T-helper 9 cell (primary cell): ENCODE data around the gene ARHGAP26.

Experiments used
- DNase-seq: peaks from one replicate; pipeline ENCODE4 v3.0.0-alpha.2; 2020

Gene ARHGAP26

DNA sequence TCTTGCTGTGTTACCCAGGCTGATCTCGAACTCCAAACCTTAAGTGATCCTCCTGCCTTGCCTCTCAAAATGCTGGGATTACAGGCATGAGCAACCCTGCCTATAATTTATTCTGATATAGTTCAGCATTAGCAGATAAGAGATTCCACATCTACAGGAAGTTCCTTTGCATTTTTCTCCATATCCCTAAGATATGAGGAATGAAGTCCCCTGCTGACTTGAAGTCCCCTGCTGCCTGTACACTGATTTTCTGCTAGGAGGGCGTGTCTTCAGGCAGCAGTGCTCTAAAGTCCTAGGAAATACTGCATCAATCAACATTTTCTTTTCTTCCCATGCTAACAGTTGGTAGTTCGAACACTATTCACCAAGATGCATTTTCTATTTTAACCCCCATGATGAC lies 105.8 kb downstream of the ARHGAP26 start:
- DNase-seq = no peak

DNA sequence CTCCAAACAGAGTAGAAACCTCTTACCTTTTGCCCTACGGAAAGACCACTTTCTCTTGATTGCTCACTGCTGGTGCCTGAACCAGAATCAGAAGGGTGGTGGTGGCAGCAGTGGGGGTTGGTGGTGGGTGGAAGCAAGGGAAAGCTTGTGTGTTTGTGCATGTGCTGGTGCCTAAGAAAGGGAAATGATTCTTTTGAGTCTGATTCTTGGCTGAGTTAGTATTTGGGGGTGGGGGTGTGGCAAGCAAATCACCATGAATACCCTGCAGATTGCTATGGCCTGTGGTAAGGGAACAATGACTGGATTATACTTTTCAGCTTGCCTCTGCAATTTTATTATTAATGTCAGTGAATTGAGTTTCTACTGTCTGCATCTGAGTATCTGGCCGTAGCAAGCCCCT lies 106.6 kb downstream of the ARHGAP26 start:
- DNase-seq = no peak

DNA sequence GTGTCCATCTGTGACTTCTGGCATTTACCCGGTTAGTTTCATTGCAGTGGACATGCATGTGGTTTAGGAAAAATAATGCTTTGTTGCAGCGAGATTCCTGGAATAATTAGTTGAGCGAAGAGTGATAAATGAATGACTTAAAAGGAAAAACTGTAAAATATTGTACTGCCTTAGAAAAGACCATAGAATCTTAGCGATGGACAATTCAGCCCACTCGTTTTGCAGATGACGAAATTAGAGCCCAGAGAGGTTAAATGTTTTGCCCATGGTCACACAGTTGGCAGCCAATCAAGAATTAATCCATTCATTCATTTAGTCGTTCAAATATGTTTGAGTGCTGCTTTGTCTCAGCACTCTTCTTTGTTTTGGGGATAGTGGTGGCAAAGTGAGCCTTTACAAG lies 107.9 kb downstream of the ARHGAP26 start:
- DNase-seq = no peak

DNA sequence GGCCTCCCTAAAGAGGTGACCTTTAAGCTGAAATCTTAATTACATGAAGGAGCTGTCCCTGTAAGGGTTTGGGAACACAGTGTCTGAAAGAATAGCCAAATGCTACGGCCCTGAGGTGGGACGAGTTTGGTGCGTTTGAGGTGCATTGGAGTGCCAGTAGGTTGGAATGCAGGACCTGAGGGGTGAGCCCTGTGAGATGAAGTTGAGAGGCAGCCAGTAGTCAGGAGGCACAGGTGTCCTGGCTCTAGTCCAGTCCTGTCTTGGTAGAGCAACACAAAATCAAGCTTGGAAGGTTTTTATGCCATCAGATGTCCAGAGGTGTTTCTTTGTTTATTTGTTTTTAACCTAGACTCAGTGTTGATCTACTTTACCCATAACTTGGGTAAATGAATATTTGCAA lies 108.5 kb downstream of the ARHGAP26 start:
- no peak for DNase-seq

DNA sequence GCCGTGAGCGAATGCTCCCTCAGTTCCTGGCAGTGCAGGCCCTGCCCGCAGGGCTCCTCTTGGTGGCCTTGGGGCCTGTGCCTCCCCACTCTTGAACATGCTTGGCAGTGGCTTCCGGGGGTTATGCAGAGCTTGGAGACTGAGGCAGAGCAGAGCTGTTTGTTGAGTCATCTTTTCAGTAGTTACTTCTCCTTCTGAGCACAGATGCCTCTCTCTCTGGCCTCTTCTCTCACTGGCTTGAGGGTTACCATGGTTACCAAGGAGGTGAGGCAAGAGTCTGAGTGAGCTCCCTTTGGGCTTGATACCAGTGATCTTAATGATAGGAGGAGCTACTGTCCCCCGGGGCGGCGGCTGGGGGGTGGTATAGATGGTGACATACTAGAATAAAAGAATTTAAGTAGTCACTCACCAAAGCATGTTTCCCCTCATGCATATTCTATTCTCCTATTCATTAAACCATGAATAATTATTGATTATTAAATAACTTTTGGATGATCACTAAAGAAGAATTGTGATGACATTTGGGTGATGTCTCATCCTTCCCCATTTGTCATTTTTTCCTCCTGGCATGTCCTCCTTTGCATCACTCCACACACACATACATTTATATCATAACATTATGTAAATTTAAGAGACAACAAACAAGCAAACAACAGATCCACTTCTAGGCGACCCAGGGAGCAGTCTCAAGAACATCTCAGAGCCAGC lies 111.1 kb downstream of the ARHGAP26 start:
- no peak for DNase-seq

DNA sequence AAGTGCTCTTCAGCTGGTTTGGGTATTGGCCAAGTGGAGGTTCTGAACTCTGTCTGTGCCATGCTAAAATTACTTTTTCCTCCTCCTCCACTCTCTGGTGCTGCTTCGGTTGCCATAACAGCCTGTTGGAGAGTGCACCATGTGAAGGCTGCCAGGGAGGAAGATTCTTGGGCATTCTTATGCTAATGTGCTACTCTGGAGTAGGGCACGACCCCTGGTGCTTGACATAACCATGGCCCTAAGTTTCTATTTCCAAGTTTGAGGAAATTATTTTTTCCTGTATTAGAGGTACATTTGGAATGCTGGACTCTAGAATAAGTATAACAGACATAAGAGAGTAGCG lies 111.6 kb downstream of the ARHGAP26 start:
- DNase-seq = no peak

DNA sequence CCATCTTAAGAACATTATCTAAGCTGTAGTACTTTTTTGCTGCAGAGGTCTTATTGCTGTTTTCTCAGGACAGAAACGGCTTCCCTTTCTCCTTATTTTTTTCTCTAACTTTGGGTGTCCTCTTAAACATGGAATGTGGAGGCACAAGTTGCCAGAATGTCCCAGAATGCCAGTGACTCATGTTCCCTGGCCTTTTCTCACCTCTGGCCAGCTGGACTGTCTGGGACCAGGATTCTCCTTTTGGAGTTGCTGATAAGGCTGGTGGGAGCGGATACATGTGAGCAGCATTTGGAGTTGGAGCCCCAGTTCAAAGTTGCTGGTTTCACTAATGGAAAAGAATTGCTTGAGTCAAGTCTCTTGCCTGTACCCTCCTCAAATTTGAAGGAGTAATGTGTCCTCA lies 112.8 kb downstream of the ARHGAP26 start:
- no peak for DNase-seq

DNA sequence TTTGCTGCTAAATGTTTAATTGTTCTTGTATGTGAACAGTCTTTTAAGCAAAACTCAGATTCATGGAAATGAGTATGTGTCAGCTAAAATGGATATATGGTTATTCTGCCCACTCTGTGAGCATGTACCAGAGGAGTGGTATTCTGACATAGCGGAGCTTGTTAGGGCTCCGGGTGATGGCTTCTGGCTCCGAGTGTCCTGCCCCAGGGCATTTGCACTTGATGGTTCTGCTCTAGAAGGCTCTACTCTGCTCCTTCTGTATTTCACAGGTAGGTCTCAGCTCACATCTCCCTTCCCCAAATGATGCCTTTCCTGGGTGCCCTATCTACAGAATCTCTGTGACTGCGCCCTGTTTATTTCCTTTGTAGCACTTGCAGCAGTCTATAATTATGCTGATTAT lies 113.3 kb downstream of the ARHGAP26 start:
- no peak for DNase-seq

DNA sequence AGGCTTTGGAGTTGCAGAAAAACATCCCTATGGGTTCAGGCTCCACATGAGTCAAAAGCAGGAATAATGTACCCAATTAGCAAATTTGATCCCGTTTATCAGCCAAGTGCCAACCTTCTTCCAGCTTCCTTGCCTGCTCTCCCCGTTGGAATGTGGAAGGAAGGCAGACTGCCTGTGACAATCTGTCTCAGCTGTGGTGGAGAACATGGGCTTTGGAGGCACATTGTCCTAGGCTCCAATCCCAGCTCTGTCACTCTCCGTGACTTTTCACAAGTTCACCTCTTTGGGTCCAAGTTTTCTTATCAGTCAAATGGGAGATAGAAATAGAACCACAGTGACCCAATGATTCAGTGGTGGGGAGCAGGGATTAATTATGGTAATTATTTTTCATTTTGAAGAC lies 113.9 kb downstream of the ARHGAP26 start:
- no peak for DNase-seq

DNA sequence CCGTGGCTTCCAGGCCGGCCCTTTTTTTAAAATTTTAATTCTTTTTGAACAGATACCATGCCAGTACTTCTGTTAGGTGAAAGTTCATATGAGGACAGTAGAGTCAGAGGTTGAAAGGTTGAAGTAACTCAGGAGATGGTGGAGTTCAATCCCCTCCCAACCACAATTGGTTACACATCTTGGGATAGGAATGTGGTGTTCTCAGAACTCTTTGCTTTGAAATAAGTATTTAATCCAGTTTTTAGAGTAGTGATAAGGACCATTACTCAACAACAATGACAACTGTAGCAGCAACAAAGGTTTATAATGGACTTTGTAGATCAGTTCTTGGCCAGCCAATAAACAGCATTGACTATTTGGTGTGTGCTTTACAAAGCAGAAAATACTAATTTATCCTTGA lies 116.0 kb downstream of the ARHGAP26 start:
- DNase-seq = no peak

DNA sequence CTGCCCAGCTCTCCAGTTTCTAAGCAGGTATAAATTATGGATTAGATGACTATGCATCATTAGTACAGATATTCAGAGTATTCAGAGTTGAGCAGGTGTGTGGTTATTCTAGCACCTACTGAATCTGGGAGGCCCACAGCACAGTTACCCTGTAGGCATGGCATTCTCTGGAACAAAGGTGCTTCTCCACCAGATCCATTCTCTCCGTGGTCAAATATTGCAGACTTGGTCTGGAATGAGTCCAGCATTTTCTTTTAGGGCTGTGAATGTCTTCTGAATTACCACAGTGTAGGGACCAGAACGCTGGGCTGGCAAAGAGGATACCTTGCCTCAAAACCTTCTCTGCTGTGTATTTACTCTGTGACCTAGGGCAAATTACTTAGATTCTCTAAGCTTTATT lies 116.8 kb downstream of the ARHGAP26 start:
- no peak for DNase-seq

DNA sequence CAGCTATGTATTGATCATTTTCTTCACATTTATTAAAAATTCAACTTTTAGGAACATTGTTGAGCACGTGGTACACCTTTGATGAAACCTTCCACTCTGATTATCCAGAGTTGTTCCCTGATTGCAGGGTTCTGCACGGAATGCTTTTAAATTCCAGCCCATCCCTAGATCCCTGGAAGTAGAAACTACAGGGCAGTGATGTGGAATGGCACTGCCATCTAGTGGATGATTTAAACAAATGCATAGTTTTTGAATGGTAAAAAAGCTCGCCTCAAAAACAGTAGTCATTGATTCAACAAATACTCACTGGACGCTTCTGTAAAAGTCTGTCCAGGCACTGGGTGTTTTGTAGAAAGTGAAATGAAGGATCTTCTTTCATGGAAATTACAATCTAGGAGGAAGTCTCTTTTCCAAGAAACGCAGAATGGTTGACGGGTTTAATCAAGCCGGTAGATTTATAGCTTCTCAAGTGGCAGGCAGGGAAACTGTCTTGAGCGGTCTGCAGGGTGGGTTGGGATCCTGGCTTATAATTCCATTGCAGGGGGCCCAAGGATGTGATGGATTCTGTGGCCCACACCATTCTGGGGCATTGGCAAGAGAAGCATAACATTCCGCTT lies 118.4 kb downstream of the ARHGAP26 start:
- DNase-seq = no peak

DNA sequence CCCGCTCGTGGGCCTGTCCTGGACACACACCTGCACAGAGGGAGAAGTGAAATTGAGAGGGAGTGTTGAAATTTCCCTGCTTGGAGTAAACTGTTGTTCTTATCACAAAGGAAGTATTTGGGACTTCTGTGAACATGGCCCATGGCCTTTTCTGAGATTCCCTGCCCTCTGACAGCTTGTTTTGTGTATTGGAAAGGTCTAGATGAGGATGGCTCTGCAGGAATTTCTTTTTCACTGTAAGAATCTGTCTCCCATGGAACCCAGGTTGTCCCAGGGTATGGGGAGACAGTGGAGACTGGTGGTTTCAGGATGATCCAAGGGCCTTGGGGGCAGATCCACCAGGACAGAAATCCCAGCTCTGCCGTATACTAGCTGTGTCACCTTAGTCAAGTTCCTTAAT lies 121.8 kb downstream of the ARHGAP26 start:
- no peak for DNase-seq

DNA sequence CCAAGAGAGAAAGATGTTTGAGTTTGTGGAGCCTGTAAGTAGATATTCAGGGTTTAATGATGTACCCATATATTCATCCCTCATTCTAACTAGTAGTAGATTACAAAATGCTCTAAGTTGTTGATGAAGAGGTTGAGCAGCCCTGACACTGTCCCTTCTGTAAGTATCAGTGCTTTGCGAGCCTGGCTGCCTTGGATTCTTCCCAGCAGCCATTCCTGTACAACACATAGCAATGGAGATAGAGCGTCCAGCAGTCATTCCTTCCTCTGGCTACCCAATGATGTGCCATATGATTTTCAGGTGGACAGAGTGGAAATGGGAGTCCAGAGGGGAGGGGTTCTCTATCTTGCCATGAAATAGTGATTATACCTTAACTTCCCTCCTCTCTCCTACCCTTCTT lies 124.1 kb downstream of the ARHGAP26 start:
- no peak for DNase-seq

DNA sequence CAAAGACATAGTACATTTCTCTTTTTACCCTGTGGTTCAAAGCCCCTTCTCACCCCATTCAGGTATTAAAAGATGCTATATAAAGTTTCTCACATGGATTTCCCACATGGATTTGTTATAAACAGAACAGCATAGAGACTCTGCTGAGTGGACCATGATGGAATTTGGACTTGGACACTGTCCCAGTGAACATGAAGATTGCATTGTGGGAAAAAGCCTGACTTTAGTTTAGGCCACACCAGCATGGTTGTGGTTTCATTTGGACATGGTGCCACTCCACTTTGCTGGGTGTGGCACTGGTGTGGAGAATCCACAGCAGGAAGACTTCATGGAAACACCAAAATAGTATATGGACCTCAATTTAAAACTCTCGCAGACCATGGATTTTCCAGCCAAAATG lies 124.6 kb downstream of the ARHGAP26 start:
- no peak for DNase-seq

DNA sequence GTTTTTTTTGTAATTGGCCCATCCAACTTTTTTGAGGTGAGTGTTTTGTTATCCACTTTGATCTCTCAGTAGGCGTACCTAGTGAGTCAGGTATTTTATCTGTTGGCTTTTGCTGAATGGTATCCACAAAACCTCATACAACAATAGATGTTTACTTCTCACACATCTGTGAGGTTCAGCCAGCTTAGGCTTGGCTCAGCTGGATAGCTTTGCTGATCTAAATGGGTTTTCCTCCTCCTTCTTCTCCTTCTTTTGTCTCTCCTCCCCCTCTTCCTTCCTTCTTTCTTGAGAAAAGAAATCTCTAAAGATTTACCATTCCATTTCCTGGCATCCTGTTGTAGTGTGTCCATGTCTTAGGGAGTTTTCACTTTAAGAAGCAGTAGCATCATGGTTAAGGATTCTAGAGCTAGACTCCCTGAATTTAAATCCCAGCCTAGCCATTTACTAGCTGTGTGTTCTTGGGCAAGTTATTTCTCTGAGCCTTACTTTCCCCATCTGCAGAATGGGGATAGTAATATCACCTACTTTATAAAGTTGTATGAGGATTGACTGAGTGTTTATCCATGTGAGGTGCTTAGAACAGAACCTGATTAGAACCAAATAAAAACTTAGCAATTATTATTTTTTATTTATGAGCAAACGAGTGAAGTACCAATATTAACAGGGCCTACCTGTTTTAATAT lies 126.3 kb downstream of the ARHGAP26 start:
- DNase-seq = no peak

DNA sequence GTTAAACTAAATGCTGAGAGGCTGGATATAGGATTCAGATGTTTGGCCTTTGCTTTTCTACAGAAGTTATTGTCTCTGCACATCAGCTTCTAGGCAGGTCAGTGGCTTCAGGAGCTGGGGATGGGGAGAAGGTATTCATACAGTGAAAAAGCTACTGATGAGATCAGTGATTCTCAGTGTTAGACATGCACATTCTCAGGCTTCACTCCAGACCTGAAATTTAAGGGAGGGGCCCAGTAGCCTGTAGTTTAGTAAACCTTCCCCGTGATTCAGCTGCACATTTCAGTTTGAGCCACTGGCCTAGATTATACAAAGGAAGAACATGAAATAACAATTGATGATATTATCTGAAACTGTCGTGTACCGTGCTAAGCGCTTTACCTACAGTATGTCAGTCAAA lies 127.2 kb downstream of the ARHGAP26 start:
- DNase-seq = no peak

DNA sequence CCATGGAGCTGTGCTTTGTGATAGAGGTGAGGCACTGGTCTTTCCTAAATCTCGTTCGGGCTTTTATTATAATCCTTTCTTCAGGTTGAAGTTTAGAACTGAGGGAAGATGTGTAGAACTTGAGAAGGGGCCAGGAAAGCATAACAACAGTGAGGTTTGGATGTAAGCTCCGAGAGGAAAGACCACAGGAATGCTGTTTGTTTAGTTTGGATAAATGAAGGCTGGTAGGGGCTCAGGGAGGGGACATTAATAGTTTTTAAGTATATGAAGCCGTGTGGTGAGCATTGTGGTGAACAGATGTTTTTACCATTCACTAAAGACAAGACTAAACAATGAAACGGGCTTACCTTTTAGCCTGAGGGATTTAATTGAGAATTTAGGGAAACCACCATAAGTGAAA lies 130.8 kb downstream of the ARHGAP26 start:
- no peak for DNase-seq

DNA sequence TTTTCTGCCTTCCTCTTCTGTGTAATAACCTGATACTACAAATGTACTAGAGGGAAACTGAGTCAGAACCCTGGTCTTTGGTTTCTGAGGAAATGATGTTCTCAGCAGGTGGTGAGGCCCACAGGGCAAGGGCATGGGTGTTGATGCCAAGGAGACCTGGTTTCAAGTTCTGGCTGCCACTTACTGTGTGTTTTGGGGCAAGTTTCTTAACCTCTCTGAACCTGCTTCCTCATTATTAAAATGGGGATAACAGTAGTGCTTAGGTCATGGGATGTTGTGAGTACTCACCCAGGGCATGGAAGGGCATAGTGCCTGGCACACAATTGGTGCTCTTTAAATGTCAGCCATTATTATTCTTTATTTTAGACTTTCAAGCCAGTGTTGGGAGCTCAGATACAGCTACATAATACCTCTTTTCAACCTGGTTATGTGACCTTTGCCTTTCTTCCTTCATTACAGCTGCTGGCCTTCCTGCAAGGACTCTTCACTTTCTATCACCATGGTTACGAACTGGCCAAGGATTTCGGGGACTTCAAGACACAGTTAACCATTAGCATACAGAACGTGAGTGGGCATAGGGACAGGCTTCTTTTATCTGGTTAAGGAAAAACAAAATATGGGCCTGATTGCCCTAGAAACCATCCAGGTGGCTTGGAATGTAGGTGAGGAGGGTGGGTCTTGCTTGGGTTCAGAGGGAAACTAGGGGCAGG lies 131.5 kb downstream of the ARHGAP26 start:
- no peak for DNase-seq

DNA sequence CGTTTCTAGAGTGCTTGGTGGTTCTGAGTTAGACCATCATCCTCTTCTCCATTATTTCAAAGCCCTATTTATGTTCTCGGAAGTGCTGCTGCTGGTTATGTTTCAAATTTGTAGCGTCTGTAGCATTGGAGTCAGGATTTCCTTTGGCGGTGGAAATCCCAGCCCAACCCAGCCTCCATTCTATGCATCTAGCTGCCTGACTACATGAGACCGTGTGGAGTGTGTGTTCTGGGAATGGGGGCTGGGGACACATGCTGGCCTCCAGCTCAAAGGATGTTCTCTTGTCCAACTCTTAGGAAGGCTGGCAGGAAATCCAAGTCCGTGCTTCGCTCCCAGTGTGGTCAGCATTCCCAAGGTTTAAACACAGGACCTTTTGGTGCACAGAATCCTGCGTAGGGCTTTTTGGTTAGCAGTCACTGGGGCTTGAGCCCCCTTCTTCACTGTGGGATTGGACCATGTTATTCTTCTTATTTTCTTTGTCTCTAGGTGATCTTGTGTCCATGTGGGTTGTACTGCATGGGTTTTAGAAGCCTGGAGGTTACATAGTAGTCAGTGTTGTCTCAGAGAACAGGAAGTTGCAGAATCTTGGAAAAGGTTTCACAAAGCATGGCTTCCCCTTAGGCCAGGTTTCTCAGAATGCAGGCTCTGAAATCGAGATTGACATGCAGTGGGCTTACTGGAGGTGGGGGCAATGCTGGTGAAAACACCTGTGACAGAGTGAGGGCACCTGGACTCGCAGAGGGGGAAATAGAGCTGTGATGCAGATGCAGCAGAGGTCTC lies 132.2 kb downstream of the ARHGAP26 start:
- no peak for DNase-seq

DNA sequence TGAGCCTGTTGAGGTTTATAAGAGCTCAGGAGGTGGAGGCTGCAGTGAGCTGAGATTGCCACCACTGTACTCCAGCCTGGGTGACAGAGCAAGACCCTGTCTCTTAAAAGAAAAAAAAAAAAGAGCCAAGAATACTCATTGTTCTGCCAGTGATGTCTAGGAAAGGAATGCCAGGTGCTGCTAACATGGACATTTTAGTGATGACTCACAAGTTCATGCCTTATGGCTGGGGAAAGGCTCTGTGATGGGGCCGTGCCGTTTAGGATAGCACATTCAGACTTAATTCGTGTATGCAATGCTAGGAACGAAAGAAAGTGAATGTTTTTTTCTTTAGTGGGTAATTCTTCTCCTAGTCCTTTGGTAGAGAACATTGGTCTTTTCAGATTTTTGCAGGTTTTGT lies 134.2 kb downstream of the ARHGAP26 start:
- DNase-seq = no peak

DNA sequence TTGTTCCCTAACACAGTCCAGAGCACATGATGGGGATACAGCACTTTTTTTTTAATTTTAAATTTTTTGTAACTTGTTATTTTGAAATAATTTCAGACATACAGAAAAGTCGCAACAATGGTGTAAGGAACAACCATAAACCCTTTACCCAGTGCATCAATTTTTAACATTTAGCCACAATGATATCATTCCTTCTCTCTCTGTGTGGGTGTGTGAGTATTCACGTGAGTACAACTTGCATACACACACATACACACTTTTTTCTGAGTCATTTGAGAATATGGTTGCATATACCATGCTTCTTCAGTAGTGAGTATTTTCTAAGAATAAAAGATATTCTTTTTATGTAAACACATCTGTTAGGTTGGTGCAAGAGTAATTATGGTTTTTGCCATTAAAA lies 135.2 kb downstream of the ARHGAP26 start:
- DNase-seq = no peak
